OCI-LY3 (cell line): ENCODE measurements around the gene GSTM3.

ENCODE experiments used
- H2AFZ ChIP-seq: fragments of 200-600, 300-600 bp; shearing (Covaris generic); 2 replicates; pipeline ENCODE4 v1.6.0; 2014; ENCODE audit warnings: antibody characterized with exemption, low read depth, low read length
- H3K27ac ChIP-seq: fragments of 200-600, 300-600 bp; sonication (generic); 2 replicates; pipeline ENCODE4 v1.5.1; 2014; ENCODE audit warnings: mild to moderate bottlenecking, low read length, moderate library complexity, mixed read lengths
- H3K27me3 ChIP-seq: fragments of 200-600, 300-600 bp; sonication (generic); 2 replicates; pipeline ENCODE4 v1.6.1; 2014; ENCODE audit warnings: low read depth, low read length, mixed read lengths
- H3K36me3 ChIP-seq: fragments of 200-600, 300-600 bp; sonication (generic); replicated peaks from 2 replicates; pipeline ENCODE3; 2014; ENCODE audit warnings: low read depth, low read length, mixed read lengths
- H3K4me1 ChIP-seq: fragments of 300-600, 200-600 bp; sonication (generic); 2 replicates; pipeline ENCODE4 v1.6.1; 2014; ENCODE audit warnings: low read length, mixed read lengths
- H3K4me2 ChIP-seq: fragments of 200-600, 300-600 bp; sonication (generic); 2 replicates; pipeline ENCODE4 v1.6.1; 2014; ENCODE audit warnings: low read length, mixed read lengths
- H3K4me3 ChIP-seq: fragments of 300-600, 200-600 bp; sonication (generic); 2 replicates; pipeline ENCODE4 v1.5.1; 2014; ENCODE audit warnings: antibody characterized with exemption, mild to moderate bottlenecking, low read length, moderate library complexity
- H3K79me2 ChIP-seq: fragments of 300-600, 200-600 bp; shearing (Covaris generic); 2 replicates; pipeline ENCODE4 v1.6.1; 2014; ENCODE audit warnings: mild to moderate bottlenecking, low read length, mixed read lengths
- H3K9ac ChIP-seq: fragments of 300-600, 200-600 bp; shearing (Covaris generic); 2 replicates; pipeline ENCODE4 v1.6.0; 2014; ENCODE audit warnings: mild to moderate bottlenecking, low read length, moderate library complexity
- H3K9me3 ChIP-seq: fragments of 200-600, 300-600 bp; shearing (Covaris generic); 2 replicates; pipeline ENCODE4 v1.6.1; 2014; ENCODE audit warnings: low read length, mixed read lengths; ENCODE audit not compliant: insufficient read depth
- H4K20me1 ChIP-seq: fragments of 200-600, 300-600 bp; sonication (generic); 2 replicates; pipeline ENCODE4 v1.6.1; 2016; ENCODE audit warnings: low read length, mixed read lengths; ENCODE audit not compliant: insufficient read depth
- CTCF ChIP-seq: fragments of 200-600, 300-600 bp; sonication (generic); IDR thresholded peaks from 2 replicates; pipeline ENCODE4 v1.5.1; 2014; ENCODE audit warnings: antibody characterized with exemption, low read length, low read depth
- EZH2phosphoT487 ChIP-seq: fragments of 200-600 bp; shearing (Covaris generic); IDR thresholded peaks from 2 replicates; pipeline ENCODE4 v1.6.1; 2018; ENCODE audit warnings: antibody characterized with exemption, mixed run types, low read depth

GSTM3 gene

GRCh38 chr1:109760581-109761226, 19.9 kb upstream of the GSTM3 start:
- no peak overlapping the region for H3K27ac ChIP-seq
- H3K4me2 ChIP-seq: no peak overlapping the region
- H3K79me2 ChIP-seq: no peaks in the 10 kb centered on the region
- no peaks in the 10 kb centered on the region for H3K36me3 ChIP-seq
- no peak overlapping the region for H3K9ac ChIP-seq
- H3K4me1 ChIP-seq: peaks cover 7% of the 10 kb centered on the region; the same call in 1 of the 2 replicates
- no peaks in the 10 kb centered on the region for H4K20me1 ChIP-seq
- no peak overlapping the region for H2AFZ ChIP-seq
- no peak overlapping the region for H3K4me3 ChIP-seq
- no peaks in the 10 kb centered on the region for H3K9me3 ChIP-seq
- TF ChIP-seq CTCF (no peak), EZH2phosphoT487 (no peak)
- no peaks in the 10 kb centered on the region for H3K27me3 ChIP-seq

DNA sequence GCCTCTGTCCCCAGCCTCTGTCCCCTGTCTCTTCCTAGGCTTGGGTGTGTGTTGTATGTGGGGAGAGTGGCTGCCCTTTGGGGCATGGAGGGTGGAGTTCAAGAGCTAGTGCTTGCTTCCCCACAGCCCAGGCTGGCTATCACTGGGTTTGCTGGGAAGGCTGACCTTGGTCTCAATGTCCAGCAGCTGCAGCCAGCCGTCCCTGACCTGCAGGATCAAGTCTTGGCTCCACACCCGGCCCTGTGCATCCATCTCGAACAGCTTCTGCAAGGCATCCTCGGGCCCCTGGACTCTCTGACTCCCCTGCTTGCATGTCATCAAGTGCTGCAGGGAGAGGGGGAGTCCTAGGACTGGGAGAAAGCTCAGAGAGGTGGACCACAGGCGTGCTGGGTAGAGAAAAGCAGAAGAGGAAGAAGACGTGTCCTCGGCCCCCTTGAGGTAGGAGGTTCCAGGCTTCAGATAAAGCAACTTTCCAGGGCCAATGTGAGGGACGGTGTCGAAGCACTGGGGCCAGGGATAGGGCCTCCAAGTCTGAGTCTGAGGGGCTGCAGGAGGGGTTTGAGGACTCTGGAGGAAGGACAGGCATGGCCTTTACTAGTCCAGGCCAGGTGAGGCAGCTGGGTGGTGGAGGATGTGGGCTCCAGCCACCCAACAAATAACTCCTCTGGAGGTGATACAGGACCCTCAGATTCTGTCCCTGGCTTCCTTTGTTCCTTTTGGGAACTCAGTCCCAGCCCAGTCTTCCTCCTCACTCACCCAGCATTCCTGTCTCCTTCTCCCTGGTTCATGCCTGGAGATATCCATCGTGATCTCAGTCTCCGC, 18.9 kb upstream of the GSTM3 start:
- TF ChIP-seq CTCF: no peak

DNA sequence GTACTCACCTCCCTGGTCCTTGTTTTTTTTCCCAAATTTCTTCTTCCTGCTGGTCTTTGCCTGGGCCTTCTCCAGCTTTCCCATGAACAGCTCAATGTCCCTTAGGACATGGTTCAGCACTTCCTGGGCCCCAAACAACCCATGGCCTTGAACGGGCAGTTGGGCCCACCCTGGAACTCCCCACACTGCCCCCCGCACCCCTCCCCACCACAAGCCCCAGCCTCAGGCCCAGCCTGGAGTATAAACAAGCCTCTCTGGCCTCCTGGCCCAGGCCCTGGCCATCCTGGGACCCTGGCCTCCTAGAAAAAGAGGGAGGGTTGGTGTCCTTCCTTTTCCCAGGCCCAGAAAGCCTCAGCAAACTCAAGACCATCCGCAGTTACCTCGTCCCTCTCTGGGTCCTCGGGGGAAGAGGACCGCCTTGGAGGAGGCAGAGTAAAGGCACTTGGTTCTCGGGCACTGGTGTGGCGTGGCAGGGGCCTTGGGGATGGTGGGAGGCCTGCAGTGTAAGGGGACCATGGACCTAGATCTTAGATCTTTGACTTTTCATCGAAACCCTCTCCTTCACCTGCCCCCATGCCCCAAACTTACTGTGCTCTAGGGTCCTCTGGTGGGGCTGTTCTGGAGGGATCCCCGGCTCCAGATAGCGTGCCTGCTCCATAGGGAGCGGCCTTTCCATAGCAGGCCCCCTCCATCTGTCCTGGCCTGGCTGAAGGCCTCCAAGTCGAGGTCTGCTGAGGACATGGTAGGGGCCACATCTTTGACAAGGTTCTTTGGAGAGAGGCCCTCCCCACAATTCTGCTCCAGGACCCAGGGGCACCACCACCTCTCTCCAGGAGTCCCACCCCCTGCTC, 17.3 kb upstream of the GSTM3 start:
- Histone ChIP-seq H3K36me3 (no peaks in the 10 kb centered on the region), H3K9ac (no peak overlapping the region), H3K4me1 (peaks cover 4% of the 10 kb centered on the region; the same call in 1 of the 2 replicates), H3K27ac (no peak overlapping the region), H3K9me3 (no peaks in the 10 kb centered on the region), H4K20me1 (no peaks in the 10 kb centered on the region), H2AFZ (no peak overlapping the region), H3K79me2 (no peaks in the 10 kb centered on the region), H3K27me3 (no peaks in the 10 kb centered on the region), H3K4me3 (no peak overlapping the region), H3K4me2 (no peak overlapping the region)
- TF ChIP-seq EZH2phosphoT487 (no peak), CTCF (no peak)

More for the DNA sequence above, 18.9 kb upstream of the GSTM3 start:
- no peak overlapping the region for H3K4me2 ChIP-seq
- H3K79me2 ChIP-seq: no peaks in the 10 kb centered on the region
- no peak overlapping the region for H2AFZ ChIP-seq
- no peak overlapping the region for H3K9ac ChIP-seq
- H3K36me3 ChIP-seq: no peaks in the 10 kb centered on the region
- H4K20me1 ChIP-seq: no peaks in the 10 kb centered on the region
- H3K27ac ChIP-seq: no peak overlapping the region
- no peak overlapping the region for H3K4me3 ChIP-seq
- no peaks in the 10 kb centered on the region for H3K27me3 ChIP-seq
- H3K9me3 ChIP-seq: no peaks in the 10 kb centered on the region
- H3K4me1 ChIP-seq: peaks cover 7% of the 10 kb centered on the region; the same call in 1 of the 2 replicates
